Left lung (tissue), 10 donors: ENCODE measurements around the gene UBE3B. TPM values are rescaled to one million over a fixed set of nuclear protein-coding genes. Genes with fewer than 3 reads are reported as not detected.

Experiments
- ATAC-seq: fragments of 200-7000 bp; cut with Tn5 transposase; one replicate; pipeline ENCODE4 v1.9.1; 2020; ENCODE audit warnings: moderate library complexity
- DNase-seq, 4 donors: peaks; one replicate each; pipeline ENCODE4 v3.0.0-alpha.2; 2013 to 2020
- H3K27ac ChIP-seq, 2 donors: fragments of 200-600 bp; sonication (generic) in 1 of 2; one replicate each; pipeline versions ENCODE4 v1.5.0 to v1.8.0; 2020 to 2021
- H3K27me3 ChIP-seq, 2 donors: fragments of 200-600 bp; sonication (generic) in 1 of 2; one replicate each; pipeline versions ENCODE4 v1.5.0 to v1.8.0; 2020 to 2021
- H3K36me3 ChIP-seq, 2 donors: fragments of 200-600 bp; sonication (generic) in 1 of 2; one replicate each; pipeline versions ENCODE4 v1.5.0 to v1.8.0; 2020 to 2021
- H3K4me1 ChIP-seq, 2 donors: fragments of 200-600 bp; one replicate each; pipeline ENCODE4 v1.8.0; 2021
- H3K4me3 ChIP-seq, 2 donors: fragments of 200-600 bp; sonication (generic) in 1 of 2; one replicate each; pipeline versions ENCODE4 v1.5.0 to v1.8.0; 2020 to 2021; ENCODE audit warnings: mild to moderate bottlenecking in 1 of 2
- H3K9me3 ChIP-seq, 2 donors: fragments of 200-600 bp; sonication (generic) in 1 of 2; one replicate each; pipeline versions ENCODE4 v1.5.0 to v1.8.0; 2020 to 2021
- intact Hi-C, 2 donors: fragments of 100-400 bp; cut with DNase I; formaldehyde crosslinking; loops; one replicate each; pipeline versions ENCODE4 v1.11.2 to v1.14.2; 2022
- polyA plus RNA-seq, 6 donors: library from polyadenylated mRNA; unstranded; fragments of 120-200 nt; gene quantifications; one replicate each; pipeline ENCODE4 v1.2.1, GENCODE V29; 2013; ENCODE audit not compliant: insufficient read length in 6 of 6
- total RNA-seq, 2 donors: library from RNA; stranded (reverse); fragmentation: NEBNext Ultra II Directional; extraction: Animal tissue kit (Norgen Biotek cat#: 25700); gene quantifications; one replicate each; pipeline ENCODE4 v1.2.1, GENCODE V29; 2021
- TF ChIP-seq, protein P1 (sequence below), 2 donors: fragments of 200-600 bp; sonication (generic) in 1 of 2; IDR thresholded peaks; one replicate each; pipeline versions ENCODE4 v1.5.0 to v1.8.0; 2021; ENCODE audit warnings: antibody characterized with exemption in 2 of 2
- donor health status: DM: no; HTN: yes; CAD: no.
- donor health status: DM: no; HTN: no; CAD: no.

UBE3B gene
- total and polyA plus RNA-seq, 8 donors, result 30.5 to 42.5 (median 34.3) TPM

GRCh38 chr12:109537136-109537535 is 59.7 kb downstream of the UBE3B start:
- DNase-seq, result no peak
- intact Hi-C loops, result no loop called here
- H3K36me3 ChIP-seq, result peaks cover 0 to 57% of the 10 kb centered on the region in 2 donors

GRCh38 chr12:109538191-109538863 is 60.9 kb downstream of the UBE3B start:
- TF ChIP-seq, protein P1, sequence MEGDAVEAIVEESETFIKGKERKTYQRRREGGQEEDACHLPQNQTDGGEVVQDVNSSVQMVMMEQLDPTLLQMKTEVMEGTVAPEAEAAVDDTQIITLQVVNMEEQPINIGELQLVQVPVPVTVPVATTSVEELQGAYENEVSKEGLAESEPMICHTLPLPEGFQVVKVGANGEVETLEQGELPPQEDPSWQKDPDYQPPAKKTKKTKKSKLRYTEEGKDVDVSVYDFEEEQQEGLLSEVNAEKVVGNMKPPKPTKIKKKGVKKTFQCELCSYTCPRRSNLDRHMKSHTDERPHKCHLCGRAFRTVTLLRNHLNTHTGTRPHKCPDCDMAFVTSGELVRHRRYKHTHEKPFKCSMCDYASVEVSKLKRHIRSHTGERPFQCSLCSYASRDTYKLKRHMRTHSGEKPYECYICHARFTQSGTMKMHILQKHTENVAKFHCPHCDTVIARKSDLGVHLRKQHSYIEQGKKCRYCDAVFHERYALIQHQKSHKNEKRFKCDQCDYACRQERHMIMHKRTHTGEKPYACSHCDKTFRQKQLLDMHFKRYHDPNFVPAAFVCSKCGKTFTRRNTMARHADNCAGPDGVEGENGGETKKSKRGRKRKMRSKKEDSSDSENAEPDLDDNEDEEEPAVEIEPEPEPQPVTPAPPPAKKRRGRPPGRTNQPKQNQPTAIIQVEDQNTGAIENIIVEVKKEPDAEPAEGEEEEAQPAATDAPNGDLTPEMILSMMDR (IDR thresholded peaks at IDR 0.05), result no peak
- DNase-seq (no peak), ATAC-seq (no peak)
- no peak overlapping the region for H3K4me3 ChIP-seq
- H3K9me3 ChIP-seq, result no peaks in the 10 kb centered on the region
- no peak overlapping the region for H3K27ac ChIP-seq
- H3K4me1 ChIP-seq, result no peaks in the 10 kb centered on the region
- peaks cover 0 to 45% of the 10 kb centered on the region in 2 donors for H3K36me3 ChIP-seq
- intact Hi-C loops, result no loop called here
- no peaks in the 10 kb centered on the region for H3K27me3 ChIP-seq

More at GRCh38 chr12:109537136-109537535, 59.7 kb downstream of the UBE3B start:
- TF ChIP-seq, protein P1 (IDR thresholded peaks at IDR 0.05), result no peak
- no peak overlapping the region for H3K4me3 ChIP-seq
- H3K27ac ChIP-seq, result no peak overlapping the region
- H3K9me3 ChIP-seq, result no peaks in the 10 kb centered on the region
- no peak for ATAC-seq
- no peaks in the 10 kb centered on the region for H3K27me3 ChIP-seq
- H3K4me1 ChIP-seq, result no peaks in the 10 kb centered on the region

DNA sequence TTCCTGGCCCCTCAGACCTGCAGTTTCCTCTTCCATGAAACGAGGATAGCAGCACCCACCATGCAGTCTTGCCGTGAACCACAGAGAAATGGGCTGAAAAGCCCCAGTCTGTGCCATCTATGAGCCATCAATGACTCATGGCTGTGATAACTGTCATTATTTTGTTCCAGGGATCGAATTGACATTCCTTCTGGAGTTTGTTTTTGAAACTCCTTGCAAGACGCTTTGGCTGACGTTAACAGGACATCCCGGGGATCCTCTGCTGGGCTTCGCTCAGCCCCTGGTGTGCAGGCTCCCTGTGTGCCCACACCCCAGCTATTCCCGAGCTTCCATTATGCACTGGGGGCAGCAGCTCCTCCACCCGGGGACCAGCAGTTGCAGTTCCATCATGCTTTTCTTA is 62.1 kb downstream of the UBE3B start:
- intact Hi-C loops, result no loop called here

GRCh38 chr12:109540526-109541412 is 63.3 kb downstream of the UBE3B start:
- ATAC-seq, result no peak

More for the DNA sequence above, 62.1 kb downstream of the UBE3B start:
- no peak for ATAC-seq
- Histone ChIP-seq H3K27ac (no peak overlapping the region), H3K4me3 (no peak overlapping the region), H3K9me3 (no peaks in the 10 kb centered on the region), H3K27me3 (no peaks in the 10 kb centered on the region), H3K36me3 (peaks cover 0 to 33% of the 10 kb centered on the region in 2 donors), H3K4me1 (no peaks in the 10 kb centered on the region)
- no peak for DNase-seq
- TF ChIP-seq, protein P1 (IDR thresholded peaks at IDR 0.05), result no peak

More at GRCh38 chr12:109540526-109541412, 63.3 kb downstream of the UBE3B start:
- DNase-seq, result no peak
- TF ChIP-seq, protein P1 (IDR thresholded peaks at IDR 0.05), result no peak
- Histone ChIP-seq H3K4me1 (no peaks in the 10 kb centered on the region), H3K27me3 (no peaks in the 10 kb centered on the region), H3K4me3 (no peak overlapping the region), H3K9me3 (no peaks in the 10 kb centered on the region), H3K27ac (no peak overlapping the region), H3K36me3 (peaks cover 0 to 21% of the 10 kb centered on the region in 2 donors)
- intact Hi-C loops, result no loop called here
